Amygdala (tissue), 56 donors: Measurements from ENCODE around the gene ZNF32.

ENCODE experiments used
- DNase-seq, 56 donors: peaks; one replicate each; lab custom pipeline; 2025; lab: John Stamatoyannopoulos, UW

The ZNF32 gene

DNA sequence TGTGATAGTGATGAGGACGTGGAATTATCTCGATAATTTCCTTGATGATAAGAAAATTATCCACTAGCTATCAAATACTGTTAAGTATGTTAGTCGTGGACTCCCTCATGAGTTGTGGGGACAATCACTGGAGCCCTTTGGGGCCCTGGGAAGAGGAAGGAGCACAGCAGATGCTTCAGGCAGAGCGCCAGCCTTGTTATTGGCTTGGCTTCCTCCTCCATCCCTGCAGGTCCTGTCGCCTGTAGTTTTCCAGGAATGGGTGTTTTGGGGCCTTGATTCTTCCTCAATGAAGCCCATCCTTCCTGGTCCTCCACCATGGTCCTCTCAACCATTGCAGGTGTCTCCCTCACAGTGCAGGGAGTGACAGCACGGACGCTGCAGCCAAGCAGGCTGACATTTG is 32.5 kb upstream of the ZNF32 start:
- no peak for DNase-seq

DNA sequence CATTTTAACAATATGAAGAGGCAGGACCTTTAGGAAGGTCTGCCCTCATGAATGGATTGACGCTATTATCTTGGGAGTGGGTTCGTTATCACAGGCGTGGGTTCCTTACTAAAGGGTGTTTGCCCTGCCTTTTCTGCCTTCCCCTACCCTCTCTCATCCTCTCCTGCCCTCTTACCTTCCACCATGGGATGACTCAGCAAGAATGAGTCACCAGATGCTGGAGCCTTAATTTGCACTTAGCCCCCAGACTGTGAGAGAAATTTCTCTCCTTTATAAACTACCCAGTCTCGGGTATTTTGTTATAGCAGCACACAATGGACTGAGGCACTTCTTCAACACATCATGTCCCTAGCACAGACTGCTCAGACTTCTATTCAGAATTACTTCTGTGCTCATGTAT is 31.4 kb upstream of the ZNF32 start:
- no peak for DNase-seq

DNA sequence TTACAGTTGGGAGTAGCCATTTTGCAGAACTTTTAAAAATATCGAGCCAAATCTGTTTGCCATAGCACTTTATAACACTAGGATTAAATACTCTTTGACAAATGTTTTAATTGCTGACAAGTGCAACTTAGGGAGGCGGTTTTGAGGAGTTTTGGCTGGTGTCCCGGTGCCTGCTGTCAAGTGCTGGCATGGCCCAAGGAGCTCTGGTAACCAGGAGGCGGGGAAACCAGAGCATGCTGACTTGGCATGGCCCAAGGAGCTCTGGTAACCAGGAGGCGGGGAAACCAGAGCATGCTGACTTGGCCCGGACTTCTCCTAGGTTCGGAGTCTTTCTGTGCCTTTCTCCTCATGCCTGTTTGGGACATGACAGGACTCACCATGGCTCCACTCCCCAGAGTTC is 30.8 kb upstream of the ZNF32 start:
- DNase-seq: peak in 35 of 56 donors; percentile 10 to 79 (median 56)

DNA sequence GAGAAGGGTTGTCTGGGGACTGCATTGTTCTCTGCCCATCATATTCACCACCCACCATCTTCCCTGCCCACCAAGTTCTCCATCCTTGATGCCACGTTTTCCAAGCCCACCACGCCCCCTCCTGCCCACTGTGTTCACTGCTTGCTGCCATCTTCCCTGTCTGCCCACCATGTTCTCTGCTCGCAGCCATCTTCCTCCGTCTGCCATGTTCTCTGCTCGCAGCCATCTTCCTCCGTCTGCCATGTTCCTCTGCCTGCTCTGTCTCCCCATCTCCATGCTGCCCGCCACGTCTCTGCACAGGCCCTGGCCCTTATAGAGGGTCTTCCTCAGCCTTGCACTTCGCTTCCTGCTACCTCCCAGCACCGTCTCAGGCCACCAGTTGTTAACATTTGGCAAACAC is 30.0 kb upstream of the ZNF32 start:
- no peak for DNase-seq

DNA sequence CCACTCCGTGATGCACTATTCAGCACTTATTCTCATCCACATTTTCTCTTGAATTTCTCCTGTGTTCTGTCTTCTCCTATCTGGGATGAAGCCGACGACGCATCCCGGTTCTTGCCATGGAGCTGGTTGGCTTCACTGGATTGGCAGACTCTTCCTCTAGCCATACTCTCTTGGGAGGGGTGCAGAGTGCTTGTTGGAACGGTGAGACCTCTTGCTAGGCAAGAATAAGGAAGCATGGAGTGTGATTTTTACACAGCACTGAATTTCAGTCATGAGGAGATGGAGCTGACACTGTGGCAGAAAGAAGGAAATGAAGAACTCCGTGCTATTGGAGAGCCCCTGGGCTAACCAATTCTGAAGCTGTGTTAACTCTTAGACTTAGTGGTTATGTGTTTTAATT is 28.2 kb upstream of the ZNF32 start:
- DNase-seq: no peak

DNA sequence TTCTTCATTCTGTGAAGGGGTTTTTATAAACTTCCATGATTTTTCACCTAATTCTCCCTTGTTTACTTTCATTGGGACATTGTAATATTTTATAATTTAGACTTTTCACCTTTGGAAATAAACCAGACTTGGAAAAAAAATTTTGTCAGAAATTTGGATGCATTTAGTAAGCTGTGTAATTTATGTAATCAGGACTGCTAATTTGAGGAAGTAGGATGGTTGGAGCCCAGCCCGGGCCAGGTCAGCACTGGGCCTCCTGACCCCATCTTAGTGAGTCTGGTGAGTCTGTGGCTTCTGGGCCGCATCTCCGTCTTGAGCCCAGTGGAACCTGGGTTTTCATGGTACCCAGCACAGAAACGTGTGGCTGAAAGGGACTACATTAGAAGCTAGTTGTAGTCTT is 27.6 kb upstream of the ZNF32 start:
- no peak for DNase-seq

DNA sequence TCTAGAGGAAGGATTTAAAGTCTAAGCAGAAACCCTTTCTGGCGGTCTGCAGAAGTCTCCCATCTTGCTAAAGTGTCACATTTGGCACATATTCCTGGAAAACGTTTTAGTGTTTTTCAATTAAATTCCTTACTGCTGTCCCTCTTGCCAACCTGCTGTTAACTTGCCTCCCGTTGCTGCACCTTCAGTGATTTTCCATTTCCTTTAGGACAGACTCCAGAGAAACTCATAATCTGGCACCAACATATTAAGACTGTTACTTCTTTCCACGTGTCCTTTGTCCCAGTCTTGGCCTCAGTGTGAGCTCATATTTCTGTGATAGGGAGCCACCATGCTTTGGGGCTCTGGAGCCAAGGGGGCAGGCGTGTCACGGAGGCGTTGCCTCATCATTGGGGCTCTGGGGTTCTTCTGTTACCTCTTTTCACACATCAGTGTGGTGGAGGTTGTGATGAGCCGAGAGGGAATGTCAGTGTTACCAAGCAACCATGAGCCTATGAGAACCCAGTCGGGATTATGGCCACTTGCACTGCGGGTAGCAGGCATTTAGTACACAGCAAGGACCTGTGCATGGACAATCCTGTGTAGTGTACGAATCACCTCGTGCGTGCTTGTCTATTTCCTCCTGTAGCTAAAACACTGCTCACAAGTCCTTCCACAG is 26.0 kb upstream of the ZNF32 start:
- DNase-seq: no peak

DNA sequence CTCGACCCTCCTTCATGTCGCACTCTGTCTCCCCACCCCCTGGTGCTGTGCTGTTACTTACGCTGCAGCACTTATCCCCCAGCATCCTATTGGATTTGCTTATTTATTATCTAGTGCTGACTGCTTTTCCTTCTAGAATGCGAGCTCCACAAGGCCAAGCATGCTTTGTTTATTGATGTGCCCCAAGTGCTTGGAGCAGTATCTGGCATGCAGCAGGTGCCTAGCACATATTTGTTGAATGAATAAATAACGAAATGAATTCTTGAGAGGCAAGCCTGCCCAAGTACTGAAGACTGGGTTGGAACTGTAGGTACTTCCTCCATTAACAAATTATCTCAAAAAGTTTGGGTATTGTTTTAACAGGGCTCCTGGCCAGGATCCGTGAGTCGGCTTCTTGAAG is 24.8 kb upstream of the ZNF32 start:
- DNase-seq: no peak

DNA sequence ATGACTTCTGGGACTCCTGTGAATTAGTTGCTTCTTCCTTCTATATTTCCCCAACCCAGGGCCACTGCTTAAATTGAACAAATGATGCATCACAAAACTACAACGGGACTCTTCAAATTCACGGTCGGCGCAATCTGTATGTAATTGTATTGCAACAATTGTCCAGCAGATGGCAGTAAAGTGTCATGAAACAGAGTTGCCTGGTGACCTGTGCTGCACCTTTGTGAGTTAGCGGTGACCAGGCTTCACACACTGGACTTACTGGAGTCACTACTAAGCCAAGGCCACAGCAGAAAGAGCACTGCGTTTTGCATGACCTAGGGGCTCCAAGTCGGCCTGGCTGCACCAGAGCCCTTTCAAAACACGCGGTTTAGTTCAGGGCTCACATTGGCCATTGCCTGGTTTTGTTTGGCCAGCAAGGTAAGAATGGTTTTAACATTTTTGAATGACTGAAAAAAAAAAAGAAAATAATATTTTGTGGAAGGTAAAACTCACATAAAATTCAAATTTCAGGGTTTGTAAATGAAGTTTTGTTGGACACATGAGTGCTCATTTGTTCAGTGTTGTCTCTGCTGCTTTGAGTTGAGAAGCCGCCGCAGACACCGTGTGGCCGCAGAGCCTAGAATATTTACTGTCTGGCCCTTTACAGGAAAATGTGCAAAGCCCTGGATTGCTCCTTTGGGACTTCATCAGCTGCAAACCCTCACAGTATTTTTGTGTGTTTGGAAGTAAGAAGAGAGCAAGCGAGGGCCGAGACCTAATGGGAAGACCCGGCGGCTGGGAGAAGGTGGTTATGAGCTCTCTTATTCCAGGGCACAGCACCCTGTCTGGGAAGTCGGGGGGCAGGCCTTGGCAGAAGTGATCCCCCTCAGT is 23.2 kb upstream of the ZNF32 start:
- DNase-seq: peak in 14 of 56 donors; percentile 4 to 71 (median 20)

DNA sequence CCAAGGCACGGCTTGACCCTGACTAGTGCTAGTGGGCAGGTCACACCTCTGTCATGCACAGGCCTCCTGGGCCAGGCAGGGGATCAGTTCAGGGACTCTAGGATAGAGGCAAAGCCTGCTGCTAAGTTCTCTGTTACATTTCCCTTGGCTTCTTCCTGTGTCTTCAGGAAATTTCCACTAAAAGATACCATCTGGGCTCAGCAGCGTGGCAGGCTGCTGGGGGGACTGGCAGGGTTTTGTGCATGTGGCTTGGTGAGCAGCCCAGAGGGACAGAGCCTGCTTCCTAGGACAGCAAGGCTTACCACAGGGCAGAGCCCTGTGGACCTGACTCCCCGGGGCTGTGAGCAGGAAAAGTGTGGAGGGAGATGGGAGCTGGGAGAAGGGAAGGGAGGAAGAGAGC is 20.7 kb upstream of the ZNF32 start:
- no peak for DNase-seq

DNA sequence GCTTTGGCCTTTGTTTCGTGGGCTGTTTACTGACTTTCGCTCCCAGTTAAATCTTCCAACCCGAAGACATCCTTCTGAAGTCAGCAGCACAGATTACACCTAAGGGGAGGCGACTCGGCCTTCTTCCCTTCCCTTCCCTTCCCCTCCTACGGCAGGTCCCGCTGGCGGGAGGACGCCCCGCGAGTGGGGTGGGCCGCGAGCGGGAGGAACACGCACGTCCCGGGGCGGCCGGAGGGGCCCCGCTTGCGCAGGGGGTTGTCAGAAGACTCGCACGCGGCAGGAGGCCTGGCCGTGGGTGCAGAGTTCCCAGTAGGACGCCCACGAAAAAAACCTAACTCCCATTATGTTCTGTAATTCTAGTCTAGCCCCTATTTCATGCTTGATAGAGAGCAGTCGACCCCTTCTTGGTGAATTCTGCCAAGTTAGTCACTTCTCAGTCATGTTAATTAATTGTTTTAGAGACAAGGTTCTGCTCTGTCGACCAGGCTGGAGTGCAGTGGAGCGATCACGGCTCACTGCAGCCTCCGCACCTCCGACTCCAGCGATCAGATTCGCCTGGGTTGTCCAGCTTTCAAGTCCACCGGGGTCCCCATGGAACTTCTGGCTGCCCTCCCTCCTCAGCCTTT is 19.2 kb upstream of the ZNF32 start:
- DNase-seq: no peak

DNA sequence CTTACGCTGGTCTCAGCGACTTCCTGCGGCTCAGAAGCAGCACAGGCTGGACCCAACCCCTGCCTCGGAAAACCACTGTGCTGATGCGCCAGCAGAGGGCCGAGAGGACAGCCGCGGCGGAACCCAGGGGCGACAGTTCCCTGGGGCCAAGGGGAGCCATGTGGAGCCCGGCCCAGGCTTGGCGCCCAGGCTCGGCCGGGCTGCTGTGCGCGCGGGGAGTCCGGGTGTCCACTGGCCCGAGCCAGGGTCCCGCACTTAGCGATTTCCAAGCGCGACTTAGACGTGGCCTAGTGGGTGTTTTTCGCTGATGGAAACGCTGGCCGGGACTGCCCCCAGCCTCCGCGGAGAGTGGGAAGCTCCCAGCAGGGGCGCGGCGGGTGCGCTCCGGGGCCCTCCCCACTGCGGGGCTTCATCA is 18.6 kb upstream of the ZNF32 start:
- DNase-seq: peak in 4 of 56 donors; percentile 11 to 26 (median 20)

DNA sequence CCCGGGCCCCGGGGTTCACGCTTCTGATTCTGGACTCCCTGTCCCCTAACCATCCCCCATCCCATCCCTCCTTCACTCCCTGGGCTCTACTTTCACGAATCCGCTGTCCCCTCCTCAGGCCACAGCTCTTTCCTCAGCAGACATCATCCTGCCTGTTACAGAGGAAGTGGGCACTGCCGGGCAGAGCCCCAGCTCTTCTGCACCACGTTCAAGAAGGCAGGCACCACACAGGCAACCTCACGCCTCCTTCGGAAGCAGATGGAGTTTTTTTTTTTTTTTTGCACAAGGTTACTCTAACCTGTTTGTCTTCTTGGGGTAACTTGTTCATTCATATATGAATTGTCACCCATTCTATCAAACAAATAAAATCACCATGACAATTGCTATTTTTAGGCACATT is 17.9 kb upstream of the ZNF32 start:
- no peak for DNase-seq

DNA sequence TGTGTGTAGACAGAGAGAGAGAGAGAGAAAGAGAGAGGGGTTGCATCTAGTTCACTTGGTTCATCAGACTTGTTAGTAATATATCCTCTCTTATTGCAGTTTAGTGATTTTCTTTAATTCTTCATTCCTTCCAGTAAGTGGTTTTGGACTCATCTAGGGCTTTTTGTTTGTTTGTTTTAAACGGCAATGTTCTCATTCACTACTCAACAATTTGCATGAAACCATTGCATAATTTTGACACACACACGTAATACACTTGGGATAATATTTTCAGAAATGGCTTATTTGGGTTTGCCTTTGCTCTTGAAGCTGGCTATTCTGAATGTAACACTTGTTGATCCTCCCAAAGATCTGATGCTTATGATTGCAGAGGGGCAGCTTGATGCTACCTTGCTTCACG is 16.4 kb upstream of the ZNF32 start:
- DNase-seq: no peak

DNA sequence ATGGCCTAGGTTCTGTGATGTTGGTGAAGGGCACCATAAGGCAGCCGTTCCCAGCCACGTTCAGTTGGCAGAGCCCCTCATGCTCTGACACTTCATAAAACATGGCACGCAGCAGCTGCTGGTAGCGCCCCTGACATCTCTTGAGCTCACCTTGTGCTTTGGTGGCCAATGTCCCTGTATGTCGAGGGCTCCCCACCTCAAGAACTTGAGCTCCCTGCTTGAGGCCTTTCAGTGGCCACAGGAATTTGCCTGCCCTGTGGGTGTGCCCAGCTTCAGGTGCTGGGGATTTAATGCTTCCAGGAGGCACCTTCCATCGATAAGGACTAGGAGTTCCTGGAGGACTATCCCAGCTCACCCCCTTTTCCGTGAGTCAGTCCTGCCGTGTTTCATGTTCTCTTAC is 9.5 kb upstream of the ZNF32 start:
- DNase-seq: no peak

DNA sequence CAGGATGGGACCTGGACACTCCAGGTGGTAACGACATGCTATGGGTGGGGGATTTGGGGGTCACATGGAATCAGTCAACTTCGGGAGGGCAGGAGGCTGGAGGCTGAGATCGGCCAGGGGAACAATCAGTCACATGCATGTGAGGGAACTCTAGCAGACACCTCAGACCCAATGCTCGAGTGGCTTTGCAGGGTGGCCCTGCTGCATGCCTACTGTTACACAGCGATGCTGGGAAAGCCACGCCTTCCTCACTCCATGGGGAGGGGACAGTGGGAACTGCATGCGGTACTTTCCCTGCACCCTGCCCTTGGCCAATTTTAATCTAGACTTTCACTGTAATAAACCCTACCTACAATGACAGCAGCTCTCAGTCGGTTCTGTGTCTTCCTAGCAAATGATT is 6.6 kb upstream of the ZNF32 start:
- no peak for DNase-seq

DNA sequence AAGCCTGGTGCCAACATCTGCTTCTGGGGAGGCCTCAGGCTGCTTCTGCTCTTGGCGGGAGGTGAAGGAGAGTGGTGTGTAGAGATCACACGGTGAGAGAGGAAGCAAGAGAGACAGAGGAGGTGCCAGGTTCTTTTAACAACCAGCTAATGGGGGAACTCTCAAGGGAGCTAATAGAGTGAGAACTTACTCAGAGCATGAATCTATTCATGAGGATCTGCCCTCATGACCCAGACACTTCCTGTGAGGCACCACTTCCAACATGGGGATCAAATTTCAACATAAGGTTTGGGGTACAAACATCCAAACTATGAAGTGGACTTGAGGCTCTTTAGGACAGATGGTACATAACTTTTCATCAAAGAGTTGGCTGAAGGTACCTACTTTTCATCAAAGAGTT is 5.1 kb upstream of the ZNF32 start:
- DNase-seq: no peak

DNA sequence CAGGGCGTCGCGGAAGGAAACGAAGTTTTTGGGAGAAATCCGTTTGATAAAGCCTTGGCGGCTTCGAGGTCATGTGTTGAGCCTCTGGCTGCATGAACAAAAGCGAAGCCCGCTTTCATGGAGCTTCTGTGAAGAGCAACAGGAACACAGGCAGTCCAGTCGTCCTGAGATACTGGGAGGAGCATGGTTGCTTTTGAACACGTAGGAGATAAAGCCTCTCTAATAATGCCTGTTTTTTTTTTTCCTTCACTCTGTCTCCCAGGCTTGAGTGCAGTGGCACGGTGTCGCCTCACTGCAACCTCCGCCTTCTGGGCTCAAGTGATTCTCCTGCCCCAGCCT is 473 bp upstream of the ZNF32 start:
- DNase-seq: peak in 1 of 56 donors; percentile 60

DNA sequence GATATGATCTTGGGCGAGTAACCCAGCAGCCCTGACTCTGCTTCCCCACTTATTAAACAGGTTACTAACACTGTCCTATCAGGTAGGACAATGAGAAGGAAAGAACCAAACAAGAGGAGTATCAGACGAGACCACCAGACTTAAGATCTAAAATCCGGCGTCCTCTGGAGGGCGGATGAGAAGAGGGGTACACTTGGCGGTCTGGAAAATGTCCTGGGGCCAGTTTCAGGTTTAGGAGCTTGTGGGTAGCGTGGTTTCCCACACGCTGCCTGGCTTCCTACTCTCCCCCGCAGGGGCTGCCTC is 635 bp downstream of the ZNF32 start:
- no peak for DNase-seq

DNA sequence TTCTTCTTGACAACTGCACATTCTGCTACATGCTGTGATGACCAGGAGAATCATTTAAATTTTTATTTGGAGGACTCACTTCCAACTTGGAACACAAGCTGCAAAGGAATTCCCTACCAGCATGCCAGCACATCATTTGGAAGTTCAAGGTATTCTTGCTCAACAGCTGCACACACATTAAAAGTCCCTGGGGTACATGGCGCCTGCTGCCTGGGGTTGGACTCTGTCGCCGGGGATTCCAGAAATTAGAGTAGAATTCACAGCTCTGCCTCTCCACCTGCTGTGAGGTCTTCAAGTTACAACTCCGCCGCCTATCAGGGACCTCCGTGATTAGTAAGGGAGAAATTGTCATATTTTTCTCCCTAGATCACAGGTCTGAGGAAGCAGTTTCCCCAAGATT is 1.1 kb downstream of the ZNF32 start:
- no peak for DNase-seq

DNA sequence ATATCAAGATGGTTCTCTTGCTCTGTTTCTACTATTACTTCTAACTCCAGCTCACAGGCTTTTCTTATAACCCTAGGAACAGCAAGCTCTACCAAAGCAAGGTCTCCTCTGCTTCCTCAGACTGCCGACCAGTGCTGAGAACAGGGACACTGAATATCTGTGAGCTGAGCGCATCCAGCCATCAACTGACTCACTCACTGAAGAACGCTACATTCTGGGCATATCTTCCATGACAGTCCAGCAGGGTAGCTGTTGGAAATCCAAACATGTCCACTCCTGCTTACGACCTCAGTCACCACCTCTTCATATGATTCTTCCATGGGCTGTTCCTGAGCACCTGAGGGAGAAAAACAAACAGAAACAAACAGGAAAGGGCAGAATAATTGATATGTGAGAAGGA is 2.8 kb downstream of the ZNF32 start:
- DNase-seq: no peak

DNA sequence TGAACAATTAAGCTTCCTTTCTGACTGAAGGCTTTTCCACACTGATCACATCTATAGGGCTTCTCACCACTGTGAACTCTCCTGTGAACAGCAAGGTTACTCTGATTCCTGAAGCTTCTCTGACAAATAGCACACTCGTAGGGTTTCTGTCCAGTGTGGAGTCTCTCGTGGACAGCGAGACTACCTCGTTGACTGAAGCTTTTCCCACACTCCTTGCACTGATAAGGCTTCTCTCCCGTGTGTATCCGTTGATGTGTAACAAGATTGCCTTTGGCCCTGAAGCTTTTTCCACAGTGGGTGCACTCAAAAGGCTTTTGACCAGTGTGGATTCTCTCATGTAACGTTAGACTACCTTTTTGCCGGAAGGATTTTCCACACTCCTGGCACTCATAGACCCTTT is 4.4 kb downstream of the ZNF32 start:
- no peak for DNase-seq
